Measurements from ENCODE around the gene MSH5.

Gene MSH5

DNA sequence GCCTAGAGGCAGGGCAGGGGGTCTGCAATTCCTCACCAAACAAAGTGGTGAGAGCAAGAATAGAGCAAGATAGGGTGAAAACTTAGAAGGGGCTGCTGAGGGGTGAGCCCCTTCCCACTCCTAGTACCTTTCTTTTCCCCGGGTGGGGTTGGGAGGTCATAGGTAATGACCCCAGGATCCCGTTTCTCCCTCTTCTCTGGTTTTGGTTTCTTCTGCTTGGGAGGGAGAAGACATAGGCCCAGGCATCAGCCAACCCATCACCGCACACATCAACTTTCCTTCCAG lies 52.2 kb downstream of the MSH5 start:
- TF ChIP-seq, protein P1, sequence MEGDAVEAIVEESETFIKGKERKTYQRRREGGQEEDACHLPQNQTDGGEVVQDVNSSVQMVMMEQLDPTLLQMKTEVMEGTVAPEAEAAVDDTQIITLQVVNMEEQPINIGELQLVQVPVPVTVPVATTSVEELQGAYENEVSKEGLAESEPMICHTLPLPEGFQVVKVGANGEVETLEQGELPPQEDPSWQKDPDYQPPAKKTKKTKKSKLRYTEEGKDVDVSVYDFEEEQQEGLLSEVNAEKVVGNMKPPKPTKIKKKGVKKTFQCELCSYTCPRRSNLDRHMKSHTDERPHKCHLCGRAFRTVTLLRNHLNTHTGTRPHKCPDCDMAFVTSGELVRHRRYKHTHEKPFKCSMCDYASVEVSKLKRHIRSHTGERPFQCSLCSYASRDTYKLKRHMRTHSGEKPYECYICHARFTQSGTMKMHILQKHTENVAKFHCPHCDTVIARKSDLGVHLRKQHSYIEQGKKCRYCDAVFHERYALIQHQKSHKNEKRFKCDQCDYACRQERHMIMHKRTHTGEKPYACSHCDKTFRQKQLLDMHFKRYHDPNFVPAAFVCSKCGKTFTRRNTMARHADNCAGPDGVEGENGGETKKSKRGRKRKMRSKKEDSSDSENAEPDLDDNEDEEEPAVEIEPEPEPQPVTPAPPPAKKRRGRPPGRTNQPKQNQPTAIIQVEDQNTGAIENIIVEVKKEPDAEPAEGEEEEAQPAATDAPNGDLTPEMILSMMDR (IDR thresholded peaks at IDR 0.05; ENCODE audit: low read depth, low read length), result no peak
- H3K4me3 ChIP-seq (ENCODE audit: low read depth, low read length), result no peak overlapping the region

DNA sequence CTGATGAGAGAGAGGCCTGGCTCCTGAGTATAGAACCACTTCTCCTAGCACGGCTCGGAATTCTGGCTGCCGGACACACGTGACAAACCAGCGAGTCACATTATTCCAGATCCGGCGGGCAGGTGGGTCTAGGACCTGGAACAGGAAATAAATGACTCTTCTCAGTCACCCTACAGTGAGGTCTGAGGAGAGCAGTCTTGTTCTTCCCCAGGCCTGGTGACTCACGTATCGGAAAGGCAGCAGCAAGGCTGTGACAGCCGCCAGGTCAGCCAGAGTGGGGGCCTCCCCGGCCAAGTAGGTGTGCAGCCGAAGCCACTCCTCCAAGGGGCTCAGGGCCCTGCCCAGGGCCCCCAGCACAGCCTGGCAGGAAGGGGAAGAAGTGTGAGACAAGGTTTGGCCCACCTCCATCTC lies 53.0 kb downstream of the MSH5 start:
- no peak overlapping the region for H3K4me3 ChIP-seq (ENCODE audit: low read depth, low read length)
- TF ChIP-seq, protein P1 (IDR thresholded peaks at IDR 0.05; ENCODE audit: low read depth, low read length), result no peak

GRCh38 chr6:31793927-31794245 lies 54.1 kb downstream of the MSH5 start:
- H3K4me3 ChIP-seq (ENCODE audit: low read depth, low read length), result peak overlapping the region; percentile 95

- peak overlapping the region; percentile 95 for H3K4me3 ChIP-seq (ENCODE audit: low read depth, low read length)
- TF ChIP-seq, protein P1 (IDR thresholded peaks at IDR 0.05; ENCODE audit: low read depth, low read length), result no peak
Observed at GRCh38 chr6:31794294-31794865, 54.6 kb downstream of the MSH5 start.

GRCh38 chr6:31794866-31795615 lies 55.2 kb downstream of the MSH5 start:
- H3K4me3 ChIP-seq (ENCODE audit: low read depth, low read length), result peak overlapping the region; percentile 95
- TF ChIP-seq, protein P1 (IDR thresholded peaks at IDR 0.05; ENCODE audit: low read depth, low read length), result no peak

- TF ChIP-seq, protein P1 (IDR thresholded peaks at IDR 0.05; ENCODE audit: low read depth, low read length), result peak; percentile 78
- H3K4me3 ChIP-seq (ENCODE audit: low read depth, low read length), result peak within 1 kb of the TSS; percentile 95
Observed at GRCh38 chr6:31795616-31796298, 56.0 kb downstream of the MSH5 start, which contains the start of gene VARS1. VARS1 (minus strand) TSS chr6:31795752; CDS start chr6:31795217, 535 bp downstream.

DNA sequence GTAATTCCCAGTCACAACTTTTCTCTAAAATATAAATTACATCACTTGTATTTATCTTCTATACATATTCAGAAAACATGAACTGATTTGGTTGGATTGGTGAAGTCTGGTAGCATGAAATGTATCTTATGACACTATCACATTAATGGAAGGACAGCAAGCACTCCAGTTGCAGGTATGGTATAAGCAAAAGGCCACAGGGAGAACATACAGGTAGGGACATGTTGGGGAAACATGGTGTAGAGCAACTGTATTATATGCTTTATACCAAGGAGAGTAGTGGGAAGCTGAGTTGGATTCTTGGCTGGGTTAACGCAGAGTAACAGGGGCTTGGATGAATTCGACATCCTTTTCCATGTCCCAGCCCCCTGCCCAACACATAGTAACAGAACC lies 57.2 kb downstream of the MSH5 start:
- TF ChIP-seq, protein P1 (IDR thresholded peaks at IDR 0.05; ENCODE audit: low read depth, low read length), result no peak
- no peak overlapping the region for H3K4me3 ChIP-seq (ENCODE audit: low read depth, low read length)

All from WI38 (cell line).